ENCODE measurements around the gene CDC45.
"Not testable (repeated sequence)": the region's sequence is repeated elsewhere in the genome, so short reads cannot be mapped to it uniquely, and the experiment has no call there.

Gene CDC45

DNA sequence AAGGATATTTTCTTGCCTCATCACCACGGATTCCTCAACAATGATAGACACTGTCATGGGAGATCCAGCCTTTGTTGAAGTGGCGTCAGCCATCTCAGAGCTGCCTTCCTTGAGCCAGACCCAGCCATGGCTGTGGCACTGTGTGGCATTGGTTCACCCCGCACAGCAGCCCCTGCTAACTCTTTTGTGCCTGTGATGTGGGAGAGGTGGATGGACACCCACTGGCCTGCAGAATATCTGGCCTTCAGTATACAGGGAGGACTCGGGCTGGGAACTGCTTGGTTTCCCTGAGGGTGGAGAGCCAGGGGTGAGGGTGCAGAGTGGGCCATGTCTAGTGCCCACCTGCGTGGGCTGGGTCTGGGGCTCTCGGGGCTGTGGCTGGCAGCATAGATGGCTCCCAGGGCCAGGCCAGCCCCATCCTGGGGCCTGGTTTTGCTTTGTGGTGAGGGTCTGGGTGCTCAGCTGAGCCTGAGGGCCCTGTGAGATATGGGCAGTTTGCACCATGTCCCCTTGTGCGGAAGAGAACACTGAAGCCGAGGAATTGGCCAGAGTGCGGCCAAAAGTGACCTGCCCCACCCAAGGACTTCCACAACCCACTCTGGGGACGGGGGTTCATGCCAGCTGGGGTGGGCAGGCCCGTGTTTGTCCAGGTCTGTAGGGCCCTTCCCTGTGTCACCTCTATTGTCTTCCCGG, 38.3 kb downstream of the CDC45 start:
- no peak for DNase-seq

DNA sequence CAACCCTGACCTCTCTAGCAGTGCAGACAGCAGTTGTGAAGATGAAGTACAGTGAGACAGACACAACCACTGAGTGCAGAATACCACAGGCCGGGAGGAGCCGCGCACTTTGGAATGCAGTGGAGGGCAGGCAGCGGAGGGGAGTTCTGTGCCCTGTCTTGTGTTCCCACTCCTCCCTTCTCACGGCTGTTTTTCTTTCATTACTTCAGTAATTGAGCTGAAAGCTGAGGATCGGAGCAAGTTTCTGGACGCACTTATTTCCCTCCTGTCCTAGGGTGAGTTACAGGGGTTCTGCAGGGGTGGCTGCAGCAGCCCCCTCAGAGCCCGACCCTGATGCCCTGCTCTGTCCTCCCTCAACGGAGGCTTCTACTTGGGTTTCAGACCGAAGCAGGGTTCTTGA, 38.9 kb downstream of the CDC45 start:
- no peak for DNase-seq

DNA sequence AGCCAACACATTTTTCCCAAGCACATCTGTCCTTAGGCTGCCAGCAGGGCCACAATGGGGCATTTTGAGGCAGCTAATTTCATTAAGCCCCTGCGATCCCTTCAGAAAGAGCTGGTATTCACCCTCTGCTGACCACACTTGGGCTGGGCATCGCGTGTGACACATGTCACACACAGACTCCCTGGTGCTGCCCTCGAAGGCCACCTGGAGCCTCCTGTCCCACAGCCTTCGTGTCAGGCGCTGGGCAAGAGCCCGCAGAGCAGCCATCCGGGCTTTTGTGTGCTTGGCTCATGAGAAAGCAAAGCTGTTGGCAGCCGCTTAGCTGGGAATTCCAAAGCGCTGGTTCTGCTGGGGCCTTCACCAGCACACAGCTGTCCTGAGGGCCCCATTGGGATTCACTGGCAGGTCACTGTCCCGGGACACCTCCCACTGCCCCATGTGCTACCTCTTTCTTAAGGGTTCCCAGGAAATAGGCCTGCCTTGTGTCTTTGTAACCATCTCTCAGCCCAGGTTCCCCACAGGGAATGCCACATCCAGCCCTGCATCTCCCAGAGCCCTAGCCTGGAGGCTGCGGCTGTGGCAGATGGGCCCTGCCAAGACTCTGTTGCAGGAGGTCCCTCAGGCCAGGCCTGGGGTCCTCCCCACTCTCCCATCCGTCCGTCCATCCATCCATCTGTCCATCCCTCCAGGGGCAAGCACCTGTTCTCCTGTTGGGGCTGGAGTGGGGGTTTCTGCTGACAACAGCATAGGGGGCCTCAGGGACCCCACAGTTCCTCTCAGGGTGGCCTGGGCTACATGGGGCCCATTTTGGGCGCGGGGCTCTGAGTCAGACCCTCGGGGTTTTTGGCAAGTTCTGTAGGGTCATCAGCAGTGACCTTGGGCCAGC, 39.6 kb downstream of the CDC45 start:
- DNase-seq: no peak

DNA sequence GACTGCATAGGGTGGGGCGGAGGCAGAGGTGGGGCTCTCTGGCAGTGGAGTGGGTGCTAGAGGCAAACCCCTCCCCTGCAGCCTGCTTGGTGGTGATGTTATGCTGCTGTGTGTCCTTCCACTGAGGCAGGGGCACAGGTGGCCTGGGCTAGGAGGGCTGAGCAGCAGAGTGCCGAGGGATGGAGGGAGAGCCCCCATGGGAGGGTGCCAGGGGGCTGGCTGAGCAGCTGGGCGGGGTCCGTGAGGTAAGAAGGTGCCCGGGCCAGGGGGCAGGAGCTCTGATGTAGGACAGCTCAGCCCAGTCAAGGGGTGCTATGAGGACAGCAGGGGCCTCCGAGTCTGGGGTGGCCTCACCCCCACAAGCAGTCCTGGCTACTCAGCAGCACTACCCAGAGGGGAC, 40.3 kb downstream of the CDC45 start:
- no peak for DNase-seq

DNA sequence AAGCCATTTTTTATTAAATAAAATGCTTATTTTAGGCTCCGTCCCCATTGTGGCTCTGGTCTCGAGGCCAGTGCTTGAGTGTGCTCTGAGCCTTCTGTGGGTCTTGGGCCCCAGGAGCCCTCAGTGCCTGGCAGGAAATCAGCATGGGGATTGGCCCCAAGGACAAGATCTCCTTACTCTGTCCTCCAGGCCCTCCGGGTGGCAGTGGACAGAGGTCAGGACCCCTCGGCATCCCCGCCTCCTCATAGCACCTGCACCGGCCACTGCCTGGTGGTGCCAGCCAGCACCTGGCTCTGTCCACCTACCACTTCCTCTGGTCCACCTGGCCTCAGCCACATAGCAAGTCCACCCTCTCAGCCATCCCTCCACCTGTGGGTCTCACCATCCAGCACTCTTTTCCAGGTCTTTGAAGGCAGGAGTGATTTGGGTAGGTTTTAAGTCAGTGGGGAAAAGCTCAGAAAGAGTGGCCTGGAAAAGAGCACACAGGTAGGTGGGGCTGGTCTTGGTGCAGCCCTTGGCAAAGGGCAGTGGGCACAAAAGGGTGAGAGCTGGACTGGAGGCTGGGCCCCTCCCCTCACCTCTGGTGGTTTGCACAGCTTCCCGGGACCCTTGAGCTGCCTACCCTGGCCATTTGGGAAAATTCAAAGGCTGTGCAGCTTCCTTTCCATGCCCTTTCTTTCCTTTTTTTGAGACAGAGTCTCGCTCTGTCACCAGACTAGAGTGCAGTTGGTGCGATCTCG, 41.0 kb downstream of the CDC45 start:
- no peak for DNase-seq

DNA sequence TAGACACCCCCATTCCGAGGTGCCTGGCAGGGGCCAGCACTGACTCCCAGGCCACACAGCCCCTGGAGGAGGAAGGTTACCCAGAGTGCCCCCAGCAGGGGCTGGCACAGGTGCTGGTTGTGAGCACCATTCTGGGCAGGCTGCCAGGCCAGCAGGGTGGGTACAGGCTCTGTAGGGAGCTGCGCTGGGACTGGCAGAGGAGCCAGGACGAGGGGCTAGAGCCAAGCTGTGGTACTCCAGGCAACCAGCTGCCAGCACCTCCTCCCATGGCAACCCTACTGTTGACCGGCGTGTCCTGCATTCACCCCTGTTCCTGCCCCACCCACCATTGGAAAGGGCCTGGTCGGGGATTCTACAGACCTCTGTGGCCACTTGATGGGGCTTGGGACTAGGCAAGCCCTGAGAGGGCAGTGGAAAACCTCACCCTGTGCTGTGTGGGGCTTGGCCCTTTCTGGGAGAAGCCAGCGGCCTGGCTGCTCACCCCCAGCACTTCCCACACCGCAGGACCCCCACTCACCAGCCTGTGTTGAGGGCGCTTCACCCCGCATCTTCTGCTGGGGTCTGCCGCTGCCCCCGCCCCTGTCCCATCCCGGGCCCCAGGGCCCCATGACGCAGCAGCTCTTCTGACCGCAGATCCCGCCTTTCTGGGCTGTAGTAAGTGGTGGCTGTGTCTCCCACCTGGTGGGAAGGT, 42.6 kb downstream of the CDC45 start:
- DNase-seq: peak; percentile 64

DNA sequence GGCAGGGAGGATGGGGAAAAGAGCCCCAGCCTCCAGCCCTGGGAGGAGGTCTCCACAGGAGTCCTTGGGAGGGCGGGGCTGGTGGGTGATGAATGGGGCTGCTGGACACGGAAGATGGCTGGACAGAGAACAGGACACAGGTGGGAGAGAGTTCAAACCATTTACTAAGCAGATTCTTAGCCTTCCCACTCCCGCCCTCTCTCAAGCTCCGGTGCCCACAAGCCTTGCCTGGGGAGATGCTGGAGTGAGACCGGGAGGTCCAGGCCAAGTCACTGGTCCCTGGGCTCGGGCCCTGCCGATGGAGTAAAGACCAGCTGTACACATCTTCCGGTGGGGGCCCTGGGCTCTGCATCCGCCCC, 43.1 kb downstream of the CDC45 start:
- peak; percentile 57 for DNase-seq

DNA sequence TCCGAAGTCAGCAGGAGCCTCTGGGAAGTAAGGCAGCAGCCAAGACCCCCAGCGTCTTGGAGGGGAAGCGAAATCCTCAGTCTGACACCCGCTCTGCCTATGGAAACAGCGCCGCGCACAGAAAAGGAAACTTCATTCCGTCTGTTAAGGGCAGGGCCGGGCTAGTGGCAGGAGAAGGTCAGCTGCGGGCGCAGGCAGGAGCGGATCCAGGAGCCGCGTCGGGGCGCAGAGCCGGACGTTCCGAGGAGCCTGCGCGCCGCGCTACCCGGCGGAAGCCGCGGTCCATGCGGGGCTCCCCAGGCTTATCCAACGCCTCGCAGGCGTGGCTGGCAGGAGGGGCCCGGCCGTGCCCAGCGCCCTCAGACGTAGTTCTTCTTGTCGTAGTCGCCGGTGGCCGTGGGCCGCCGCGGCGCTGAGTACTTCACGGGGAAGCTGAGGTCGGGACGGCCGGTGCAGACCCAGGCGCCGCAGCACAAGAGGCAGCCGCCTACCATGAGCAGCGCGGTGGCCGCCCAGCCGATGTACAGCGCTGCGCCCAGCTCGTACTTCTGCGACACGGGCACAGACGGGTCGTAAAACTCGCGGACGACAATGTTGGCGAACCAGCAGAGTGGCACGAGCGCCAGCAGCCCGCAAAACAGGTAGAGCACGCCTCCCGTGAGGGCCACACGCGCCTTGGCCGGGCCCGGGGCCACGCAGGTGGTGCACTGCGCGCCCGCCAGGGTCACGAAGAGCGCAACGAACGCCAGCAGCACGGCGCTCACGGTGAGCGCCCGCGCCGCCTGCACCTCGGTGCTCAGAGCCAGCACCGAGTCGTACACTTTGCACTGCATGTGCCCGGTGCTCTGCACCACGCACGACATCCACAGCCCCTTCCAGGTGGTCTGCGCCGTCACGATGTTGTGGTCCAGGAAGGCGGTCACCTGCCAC, 43.8 kb downstream of the CDC45 start:
- peak; percentile 66 for DNase-seq

DNA sequence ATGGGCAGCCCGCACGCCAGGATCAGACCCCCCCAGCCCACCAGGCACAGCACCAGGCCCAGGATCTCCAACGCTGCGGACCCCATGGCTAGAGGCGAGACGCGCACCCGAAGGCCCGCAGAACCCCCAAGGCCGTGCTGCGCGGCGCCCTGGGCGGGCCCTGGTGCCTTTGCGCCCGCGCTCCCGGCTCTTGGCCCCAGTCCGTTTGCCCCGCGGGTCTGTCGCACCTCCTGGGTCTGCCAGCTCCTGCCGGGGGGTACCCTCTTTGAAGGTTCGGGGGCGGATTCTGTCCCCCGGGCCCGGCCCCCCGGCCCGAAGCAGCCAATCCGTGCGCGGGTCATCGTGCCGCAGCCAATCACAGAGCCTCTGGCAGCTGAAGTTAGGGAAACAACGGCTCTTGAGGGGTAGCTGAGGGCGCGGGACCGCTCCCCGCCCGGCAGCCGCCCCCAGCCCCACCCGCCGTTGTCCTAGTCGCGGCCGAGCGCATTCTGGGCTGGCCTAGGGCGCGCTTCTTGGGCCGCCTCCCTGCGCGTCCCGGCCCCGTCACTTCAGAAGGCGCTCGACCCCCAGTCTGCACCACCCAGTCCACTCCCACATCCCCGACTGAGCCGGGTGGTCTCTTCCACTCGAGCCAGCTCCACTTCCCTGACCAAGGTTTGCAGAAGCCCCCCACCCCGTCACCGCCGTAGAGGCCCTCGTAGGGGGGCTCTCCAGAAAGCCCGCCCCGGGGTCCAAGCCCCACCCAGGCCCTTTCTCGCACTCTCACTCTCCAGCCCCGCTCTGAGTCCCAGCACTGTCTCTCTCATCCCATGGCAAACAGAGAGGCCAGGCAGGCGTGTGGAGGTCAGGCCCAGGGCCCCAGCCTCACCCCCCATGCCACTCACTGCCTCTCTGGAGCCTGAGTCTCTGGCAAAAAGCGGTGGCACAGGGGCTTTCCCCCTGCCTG, 44.7 kb downstream of the CDC45 start, which contains the start of gene CLDN5:
Gene CLDN5, minus strand, starts transcription at position 241 of the 946 bp plus-strand sequence. Its CDS starts 155 bp downstream, at position 86.
- DNase-seq: peak; percentile 63

DNA sequence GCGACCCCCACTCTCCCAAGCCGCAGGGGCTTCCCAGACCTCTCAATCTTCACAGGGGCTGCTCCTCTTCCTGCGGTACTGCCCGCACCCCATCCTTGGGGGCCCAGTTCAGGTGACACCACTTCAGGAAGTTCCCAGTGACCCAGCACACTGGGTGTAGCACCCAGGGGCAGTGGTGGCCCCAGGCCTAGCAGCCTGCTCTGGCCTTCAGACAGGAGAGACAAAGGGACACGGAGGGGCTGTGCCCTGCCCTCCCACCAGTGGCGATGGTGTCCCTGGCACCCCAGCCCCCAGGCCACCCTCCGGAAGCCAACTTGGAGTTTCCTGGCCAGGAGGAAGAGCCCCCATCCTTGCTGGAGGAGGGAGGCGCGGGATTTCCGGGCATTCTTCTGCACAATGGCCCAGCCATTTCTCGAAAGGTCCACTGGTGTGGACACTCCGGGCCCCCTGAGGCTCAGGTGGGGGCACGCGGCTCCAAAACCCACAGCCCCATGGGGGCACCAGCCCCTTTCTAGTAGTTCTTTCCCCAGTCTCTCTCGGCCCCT, 45.5 kb downstream of the CDC45 start:
- DNase-seq: no peak

DNA sequence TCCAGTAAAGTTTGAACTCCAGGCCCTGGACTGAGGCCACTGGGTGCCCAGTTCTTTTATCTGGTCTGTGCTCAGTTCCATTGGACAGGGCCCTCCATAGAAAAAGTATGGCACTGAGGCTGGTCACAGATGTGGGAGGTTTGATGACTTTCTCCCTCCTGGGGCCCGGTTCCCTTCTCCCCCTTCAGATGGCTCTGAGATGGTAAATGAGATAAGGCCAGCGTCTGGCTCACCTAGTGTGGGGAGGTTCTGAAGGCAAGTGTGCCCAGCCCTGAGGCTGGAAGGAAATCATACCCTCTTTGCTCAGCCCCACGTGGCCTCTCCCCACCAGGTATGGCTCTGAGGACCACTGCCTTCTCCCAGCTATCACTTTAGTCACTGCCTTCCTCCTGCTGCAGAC, 45.9 kb downstream of the CDC45 start:
- no peak for DNase-seq

DNA sequence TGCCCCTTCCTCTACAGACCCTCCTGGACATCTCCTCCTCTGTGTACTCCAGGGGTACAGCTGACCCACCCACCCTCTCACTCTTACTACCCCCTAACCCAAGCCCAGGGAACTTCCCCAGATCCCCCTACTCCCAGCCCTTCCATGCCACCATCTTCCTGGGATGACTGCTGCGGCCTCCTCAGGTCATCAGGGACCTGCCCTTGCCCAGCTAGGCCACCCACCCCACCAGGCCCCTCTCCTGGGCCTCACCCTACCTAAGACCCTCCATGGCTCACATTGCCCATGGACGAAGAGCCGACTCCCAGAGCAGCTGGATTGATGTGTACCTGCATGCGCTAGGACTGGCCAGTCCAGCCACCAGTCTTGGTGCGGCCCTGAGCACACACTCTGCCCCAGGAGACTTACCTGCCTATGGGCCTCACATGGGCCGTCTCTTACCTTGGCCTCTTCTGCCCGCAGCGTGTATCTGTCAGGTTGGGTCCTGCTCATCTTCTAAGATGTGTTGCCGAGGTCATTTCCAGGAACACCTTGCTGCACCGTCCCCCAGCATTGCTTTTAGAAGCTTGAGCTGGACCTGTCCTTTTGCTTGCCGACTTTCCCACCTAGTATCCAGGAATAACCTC, 46.5 kb downstream of the CDC45 start:
- DNase-seq: no peak

DNA sequence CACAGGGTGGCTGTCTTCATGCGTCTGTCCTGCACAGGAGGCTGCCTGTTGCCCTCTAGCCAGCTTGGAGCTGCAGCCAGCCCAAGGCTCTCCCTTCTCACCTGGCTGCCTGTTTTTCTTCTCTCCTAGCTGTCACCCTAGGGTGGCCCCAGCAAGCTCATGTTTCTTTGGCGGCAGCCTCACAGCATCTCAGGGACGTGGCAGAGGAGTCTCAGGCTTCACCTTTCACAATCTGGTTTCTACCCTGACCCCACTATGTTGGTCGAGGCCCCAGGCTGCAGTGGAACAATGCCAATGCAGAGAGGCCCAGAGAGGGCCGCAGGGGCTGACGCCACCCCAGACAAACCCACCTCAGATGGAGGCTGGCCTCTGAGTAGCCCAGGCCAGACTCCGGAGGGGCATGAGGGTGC, 47.0 kb downstream of the CDC45 start:
- no peak for DNase-seq

DNA sequence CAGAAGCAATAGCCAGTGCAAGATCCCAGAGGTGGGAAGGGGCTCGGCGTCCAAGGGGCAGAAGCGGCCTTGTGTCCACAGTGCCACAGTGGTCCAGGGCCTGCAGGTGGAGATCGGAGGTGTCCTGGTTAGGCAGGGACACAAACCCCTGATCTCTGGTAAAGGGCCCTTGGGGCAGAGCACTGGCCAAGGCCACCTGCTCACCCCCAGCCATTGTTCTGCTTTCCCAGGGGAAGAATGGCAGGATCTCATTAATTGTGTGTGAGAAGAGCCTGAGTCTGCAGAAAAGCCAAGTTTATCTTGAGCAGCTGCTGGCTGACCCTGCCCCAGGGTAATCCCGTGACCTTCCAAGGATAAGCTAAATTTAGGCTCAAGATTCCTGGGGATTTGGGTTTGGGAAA, 47.6 kb downstream of the CDC45 start:
- no peak for DNase-seq

DNA sequence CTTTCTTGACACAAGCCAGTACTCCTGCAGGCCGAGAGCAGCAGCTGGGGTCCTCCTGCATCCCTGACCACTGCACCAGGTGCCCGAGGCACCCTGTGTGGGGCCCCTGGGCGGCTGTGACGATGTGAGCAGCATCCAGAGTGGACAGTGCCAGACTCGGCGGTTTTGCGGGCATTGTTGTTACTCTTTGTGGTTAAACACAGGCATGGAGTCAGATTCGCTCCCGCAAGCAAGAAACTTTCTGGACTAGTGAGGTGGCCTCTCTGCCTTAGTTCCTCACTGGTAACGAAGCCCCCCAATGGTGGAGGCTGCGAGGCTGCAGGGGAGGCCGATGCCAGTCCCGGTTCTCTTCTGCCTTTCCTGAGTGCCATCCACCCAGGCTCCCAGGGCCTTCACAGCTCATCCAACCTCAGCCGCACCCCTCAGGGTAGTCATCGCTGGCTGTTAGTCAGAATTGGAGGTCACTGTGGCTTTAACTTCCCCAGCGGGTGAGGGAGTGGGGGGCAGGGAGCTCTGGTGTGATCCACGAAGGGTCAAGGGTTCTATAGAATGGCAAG, 48.2 kb downstream of the CDC45 start:
- DNase-seq: no peak

DNA sequence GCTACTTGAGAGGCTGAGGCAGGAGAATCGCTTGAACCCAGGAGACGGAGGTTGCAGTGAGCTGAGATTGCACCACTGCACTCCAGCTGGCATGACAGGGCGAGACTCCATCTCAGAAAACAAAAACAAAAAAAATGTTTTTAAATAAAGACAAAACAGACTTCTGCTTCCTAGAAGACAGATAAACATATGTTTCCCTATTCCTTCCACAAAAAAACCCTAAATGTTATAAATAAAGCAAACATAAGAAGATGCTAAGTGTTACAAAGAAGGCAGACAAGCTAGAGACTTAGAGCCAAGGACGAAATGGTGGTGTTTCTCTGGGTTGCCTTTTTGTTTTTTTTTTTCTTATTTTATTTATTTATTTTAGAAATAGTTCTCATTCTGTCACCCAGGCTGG, 50.1 kb downstream of the CDC45 start:
- DNase-seq: no peak

DNA sequence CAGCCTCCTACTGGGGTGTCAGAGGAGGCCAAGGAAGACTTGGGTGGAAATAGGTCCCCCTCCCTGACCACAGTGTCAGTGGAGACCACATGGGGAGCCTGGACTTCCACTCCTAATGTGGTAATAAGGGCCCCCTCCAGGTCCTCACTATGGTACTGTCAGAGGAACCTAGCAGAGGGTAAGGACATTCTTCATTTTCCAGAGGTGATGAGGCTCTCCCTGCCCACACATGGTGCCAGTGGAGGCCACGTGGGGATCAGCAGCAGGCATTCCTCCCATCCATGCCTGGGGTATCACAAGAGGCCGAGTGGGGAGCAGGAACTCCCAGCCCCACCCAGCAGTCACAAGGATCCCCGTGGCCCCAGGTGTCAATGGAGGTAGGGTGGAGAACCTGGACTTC, 51.0 kb downstream of the CDC45 start:
- DNase-seq: no peak

DNA sequence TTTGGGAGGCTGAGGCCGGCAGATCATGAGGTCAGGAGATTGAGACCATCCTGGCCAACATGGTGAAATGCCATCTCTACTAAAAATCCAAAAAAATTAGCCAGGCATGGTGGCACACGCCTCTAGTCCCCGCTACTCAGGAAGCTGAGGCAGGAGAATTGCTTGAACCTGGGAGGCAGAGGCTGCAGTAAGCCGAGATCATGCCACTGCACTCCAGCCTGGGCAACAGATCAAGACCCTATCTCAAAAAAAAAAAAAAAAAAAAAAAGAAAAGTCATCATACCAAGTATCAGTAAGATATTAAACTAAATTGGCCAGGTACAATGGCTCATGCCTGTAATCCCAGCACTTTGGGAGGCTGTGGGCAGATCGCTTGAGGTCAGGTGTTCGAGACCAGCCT, 51.6 kb downstream of the CDC45 start:
- DNase-seq: not testable (repeated sequence)

DNA sequence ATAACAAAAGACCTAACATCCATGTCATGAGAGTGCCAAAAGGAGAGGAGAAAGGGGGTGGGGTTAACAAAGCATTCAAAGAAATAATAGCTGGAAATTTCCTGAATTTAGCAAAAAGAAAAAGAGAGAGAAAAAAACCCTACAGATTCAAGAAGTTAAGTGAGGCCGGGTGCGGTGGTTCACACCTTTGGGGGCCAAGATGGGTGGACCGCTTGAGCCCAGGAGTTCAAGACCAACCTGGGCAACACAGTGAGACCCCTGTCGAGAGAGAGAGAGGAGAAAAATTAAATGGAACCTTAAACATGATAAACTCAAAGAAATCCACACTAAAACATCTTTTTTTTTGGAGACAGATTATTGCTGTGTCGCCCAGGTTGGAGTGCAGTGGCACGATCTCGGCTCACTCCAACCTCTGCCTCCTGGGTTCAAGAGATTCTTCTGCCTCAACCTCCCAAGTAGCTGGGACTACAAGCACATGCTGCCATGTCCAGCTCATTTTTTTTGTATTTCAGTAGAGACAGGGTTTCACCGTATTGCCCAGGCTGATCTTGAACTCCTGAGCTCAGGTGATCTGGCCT, 53.4 kb downstream of the CDC45 start:
- DNase-seq: no peak

All from activated CD8-positive, alpha-beta memory T cell treated with anti-CD3 and anti-CD28 coated beads, Interleukin-2, amount 50 U/mL, for 48 hours (primary cell).